Measurements from ENCODE around the gene ENOX1.

The ENOX1 gene

GRCh38 chr13:43669964-43670363 is 116.8 kb downstream of the ENOX1 start:
- DNase-seq (ENCODE audit: low read depth in 3 of 3): no peak

DNA sequence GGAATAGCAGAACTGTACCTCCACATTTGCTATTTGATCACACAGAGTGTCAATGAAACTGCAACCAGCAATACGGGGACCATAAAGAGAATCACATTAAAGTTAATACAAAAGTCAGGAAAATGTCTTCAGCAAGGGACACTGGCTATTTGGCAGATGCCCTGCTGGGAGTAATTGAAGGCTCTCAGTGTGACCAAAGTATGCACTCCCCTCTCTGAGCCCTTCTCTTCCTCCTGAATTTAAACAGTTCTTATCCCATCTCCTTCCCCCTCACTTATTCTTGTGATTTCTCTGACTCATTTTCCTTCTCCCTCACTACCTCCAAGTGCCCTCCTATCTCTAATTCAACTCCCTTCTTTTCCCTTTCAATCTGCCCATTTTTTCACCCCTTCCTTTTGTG is 117.7 kb downstream of the ENOX1 start:
- no peak for DNase-seq (ENCODE audit: low read depth in 3 of 3)

- no peak for DNase-seq (ENCODE audit: low read depth in 3 of 3)
These were observed 120.4 kb downstream of the ENOX1 start for GRCh38 chr13:43666403-43666802.

DNA sequence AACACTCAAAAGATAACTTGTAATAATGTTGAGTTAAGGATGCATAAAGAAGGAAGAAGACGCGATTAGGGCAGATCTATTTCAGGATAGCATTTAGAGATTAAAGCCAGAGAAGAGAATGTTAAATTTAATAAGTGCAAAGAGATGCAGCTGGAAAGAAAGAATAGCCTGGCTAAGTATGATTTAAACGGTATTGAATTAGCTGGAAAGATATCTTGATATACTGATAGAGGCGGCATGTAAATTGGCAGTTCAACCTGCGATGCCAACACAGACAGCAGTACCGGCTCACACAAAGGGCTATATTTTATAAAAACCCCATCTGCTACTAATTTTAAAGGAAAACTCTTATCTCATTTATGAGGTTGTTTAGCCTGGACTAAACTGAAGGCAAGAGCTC is 121.4 kb downstream of the ENOX1 start:
- no peak for DNase-seq (ENCODE audit: low read depth in 3 of 3)

DNA sequence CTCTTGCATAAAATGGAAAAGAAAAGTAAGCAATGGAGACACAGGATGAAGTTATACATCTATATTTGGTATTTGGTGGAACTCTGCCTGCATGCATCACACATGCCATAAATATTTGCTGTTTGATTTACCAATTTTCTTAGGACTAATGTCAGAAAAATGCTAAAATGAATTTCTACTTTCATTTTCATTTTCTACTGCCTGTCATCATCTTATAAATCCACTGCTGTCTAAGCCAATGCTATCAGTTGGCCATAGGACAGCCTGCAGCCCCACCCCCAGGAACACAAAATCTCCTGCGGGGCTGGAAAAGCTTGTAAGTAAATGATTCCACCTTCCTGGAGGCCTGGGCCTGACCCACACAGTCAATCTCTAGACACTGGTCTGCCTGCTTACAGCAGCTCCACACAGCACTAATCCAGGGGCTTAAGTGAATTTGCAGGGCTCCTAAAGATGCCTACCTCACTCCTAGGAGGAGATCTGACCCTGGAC is 122.0 kb downstream of the ENOX1 start:
- DNase-seq (ENCODE audit: low read depth in 3 of 3): no peak

GRCh38 chr13:43663474-43664090 is 123.2 kb downstream of the ENOX1 start:
- DNase-seq (ENCODE audit: low read depth in 3 of 3): no peak

- no peak for DNase-seq (ENCODE audit: low read depth in 3 of 3)
These were observed 123.8 kb downstream of the ENOX1 start for GRCh38 chr13:43662976-43663375.

DNA sequence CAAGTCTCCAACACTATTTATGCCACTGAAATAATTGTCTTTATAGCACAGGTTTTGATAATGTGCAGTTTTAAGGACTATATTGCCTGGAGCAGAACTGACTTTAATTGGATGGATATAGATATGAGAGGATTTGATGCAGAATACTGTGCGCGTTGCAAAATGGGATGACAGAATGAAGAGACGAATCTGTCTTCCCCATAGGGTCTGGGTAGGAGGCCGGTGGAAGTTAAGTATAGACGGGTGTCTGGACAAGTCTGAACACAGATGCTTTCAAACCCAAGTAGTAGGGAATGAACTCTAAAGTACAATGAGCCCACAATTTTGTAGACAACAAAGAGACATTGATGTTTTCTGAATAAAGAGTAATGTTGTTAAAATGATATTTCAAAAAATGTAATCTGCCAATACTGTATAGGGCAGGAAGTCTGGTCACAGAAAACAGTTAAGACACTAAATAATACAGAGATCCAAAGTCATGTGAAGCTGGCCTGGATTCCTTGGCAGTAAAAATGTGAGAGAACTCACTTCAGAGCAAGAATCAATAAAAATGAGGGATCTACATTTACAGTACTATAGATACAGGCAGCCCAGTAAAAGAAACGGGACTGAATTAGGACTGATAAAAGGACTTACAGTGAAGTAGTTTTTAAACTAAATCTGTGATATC is 125.5 kb downstream of the ENOX1 start:
- no peak for DNase-seq (ENCODE audit: low read depth in 3 of 3)

DNA sequence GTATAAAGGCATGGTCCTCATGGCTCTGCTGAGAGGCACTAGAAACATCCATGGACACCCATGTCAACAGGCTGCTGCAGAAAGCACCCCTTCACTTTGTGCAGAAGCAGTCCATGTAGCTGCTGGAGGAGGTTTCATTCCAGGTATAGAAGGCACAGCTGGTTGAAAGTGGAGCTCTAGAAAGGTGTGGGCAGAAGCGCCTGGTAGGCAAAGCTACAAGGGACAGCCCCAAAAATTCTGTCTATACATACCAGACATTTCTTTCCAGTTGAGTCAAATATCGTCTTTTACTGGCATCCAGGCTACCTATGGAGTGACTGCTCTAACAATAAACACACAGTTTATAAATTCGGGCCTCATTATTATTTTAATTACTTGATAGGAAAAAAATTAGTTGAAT is 129.3 kb downstream of the ENOX1 start:
- no peak for DNase-seq (ENCODE audit: low read depth in 3 of 3)

GRCh38 chr13:43653980-43654379 is 132.8 kb downstream of the ENOX1 start:
- no peak for DNase-seq (ENCODE audit: low read depth in 3 of 3)

- no peak for DNase-seq (ENCODE audit: low read depth in 3 of 3)
These were observed 133.4 kb downstream of the ENOX1 start for GRCh38 chr13:43653395-43653794.

GRCh38 chr13:43652760-43653159 is 134.0 kb downstream of the ENOX1 start:
- no peak for DNase-seq (ENCODE audit: low read depth in 3 of 3)

- no peak for DNase-seq (ENCODE audit: low read depth in 3 of 3)
These were observed 135.9 kb downstream of the ENOX1 start for GRCh38 chr13:43650882-43651281.

- DNase-seq (ENCODE audit: low read depth in 3 of 3): no peak
These were observed 138.0 kb downstream of the ENOX1 start for GRCh38 chr13:43648733-43649132.

GRCh38 chr13:43647471-43647870 is 139.3 kb downstream of the ENOX1 start:
- DNase-seq (ENCODE audit: low read depth in 3 of 3): no peak

DNA sequence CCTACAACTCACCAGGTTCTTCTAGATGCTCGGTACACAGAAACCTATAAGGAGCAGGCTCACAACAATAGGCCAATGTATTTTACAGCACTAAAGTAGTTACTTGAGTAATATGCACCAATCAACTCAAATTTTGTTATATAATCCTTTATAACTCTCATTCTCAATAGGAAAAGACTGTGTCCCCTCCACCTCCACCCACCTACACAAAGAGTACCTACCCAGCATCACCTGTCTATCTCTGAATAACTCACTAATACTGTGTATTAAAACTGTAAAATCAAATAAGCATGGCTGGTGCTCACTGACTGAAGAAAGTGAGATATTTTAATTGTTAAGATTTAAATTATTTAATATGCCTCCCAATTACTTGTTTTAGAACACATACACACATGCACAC is 146.3 kb downstream of the ENOX1 start:
- no peak for DNase-seq (ENCODE audit: low read depth in 3 of 3)

DNA sequence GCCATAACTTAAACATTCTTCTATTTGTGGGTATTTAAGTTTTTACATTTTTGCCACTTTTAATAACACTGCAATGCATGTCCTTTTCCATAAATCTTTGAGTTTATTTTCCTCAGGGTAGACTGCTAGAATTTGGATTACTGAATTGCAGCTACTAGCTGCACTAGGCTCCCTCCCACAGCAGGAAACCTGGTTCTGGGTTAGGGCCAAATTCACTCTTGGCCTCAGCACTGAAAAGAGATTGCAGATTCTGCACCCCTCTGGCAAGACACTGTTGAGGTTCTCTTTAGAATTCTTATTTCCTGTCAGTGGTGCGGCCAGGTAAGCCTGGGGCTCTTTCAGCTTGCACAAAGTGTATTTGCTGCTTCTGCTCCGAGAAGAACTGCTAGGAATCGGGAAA is 155.7 kb downstream of the ENOX1 start:
- no peak for DNase-seq (ENCODE audit: low read depth in 3 of 3)

- no peak for DNase-seq (ENCODE audit: low read depth in 3 of 3)
These were observed 156.9 kb downstream of the ENOX1 start for GRCh38 chr13:43629691-43630480.

DNA sequence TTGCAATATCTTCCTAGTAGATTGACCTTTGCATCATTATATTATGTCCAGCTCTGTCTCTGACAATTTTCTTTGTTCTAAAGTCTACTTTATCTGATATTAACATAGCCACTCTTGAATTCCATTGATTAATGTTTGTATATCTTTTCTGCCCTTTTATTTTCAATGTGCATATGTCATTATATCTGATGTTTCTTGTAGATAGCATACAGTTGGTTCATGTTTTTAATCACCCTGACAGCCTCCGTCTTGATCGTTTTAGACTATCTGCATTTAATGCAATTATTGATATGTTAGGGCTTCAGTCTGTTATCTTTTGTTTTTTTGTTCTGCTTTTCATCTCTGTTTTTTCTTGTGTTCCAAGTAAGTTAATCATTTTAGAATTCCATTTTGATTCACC is 159.8 kb downstream of the ENOX1 start:
- DNase-seq (ENCODE audit: low read depth in 3 of 3): no peak

- no peak for DNase-seq (ENCODE audit: low read depth in 3 of 3)
These were observed 172.7 kb downstream of the ENOX1 start for GRCh38 chr13:43614063-43614462.

DNA sequence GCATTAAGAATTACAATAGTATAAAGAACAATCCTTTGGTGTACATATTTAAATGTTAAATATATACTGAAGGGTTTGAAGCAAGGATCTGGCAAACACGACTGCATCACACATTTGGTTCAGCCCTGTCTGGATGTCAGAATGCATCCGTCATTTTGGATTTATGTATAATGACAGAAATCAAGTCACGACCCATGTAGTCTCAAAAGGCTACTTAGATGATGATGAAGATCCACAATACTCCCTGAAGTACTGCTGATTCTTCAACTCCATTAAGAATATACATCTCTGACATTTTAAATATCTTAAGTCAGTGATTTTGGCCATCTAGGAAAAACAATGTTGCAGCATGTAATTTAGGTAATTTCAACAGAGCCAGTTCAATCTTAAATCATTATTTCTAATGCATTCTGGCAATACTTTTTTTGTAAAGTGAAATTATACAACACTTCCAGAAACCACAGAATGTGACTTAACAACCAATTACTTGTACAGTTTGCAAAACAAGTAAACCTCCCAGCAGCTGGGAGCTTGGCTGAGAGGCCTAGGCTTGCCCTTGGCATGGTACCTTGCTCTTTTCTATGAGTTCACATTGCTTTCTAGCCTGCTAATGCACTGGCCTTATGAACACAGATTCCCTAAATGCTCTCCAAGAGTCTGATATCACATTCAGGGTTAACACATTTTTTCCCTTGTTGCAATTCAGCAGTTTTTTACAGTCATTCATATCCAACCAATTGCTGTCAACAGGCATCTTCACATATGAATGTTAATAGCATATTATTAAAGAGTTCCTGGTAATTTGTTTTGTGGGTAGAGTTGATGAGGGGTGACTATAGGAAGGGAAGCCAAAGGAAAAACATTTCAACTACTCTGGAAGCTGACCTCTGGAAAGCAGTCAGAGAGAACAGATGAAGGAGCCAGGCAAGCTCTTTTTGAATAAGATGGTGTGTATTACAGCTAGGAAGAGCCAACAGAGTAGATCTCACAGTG is 175.2 kb downstream of the ENOX1 start:
- DNase-seq (ENCODE audit: low read depth in 3 of 3): no peak
